Measurements from ENCODE around the gene IWS1.

IWS1 gene

GRCh38 chr2:127567351-127567854, 41.1 kb upstream of the IWS1 start:
- TF ChIP-seq POLR2A (IDR thresholded peaks at IDR 0.05; ENCODE audit: low read depth, low read length) = no peak
- no peak for TF ChIP-seq POLR2AphosphoS5 (IDR thresholded peaks at IDR 0.05; ENCODE audit: low read depth, low read length)
- TF ChIP-seq TAF1 (IDR thresholded peaks at IDR 0.05; ENCODE audit: borderline replicate concordance, low read depth, low read length) = no peak
- no peak for DNase-seq (ENCODE audit: insufficient read length)

GRCh38 chr2:127566576-127566975, 40.3 kb upstream of the IWS1 start:
- TF ChIP-seq TAF1 (IDR thresholded peaks at IDR 0.05; ENCODE audit: borderline replicate concordance, low read depth, low read length) = no peak
- FAIRE-seq = no peak
- no peak for DNase-seq (ENCODE audit: insufficient read length)

More at GRCh38 chr2:127567351-127567854, 41.1 kb upstream of the IWS1 start:
- FAIRE-seq = no peak

- TF ChIP-seq TAF1 (IDR thresholded peaks at IDR 0.05; ENCODE audit: borderline replicate concordance, low read depth, low read length) = no peak
- TF ChIP-seq POLR2A (IDR thresholded peaks at IDR 0.05; ENCODE audit: low read depth, low read length) = no peak
- no peak for TF ChIP-seq POLR2AphosphoS5 (IDR thresholded peaks at IDR 0.05; ENCODE audit: low read depth, low read length)
- no peak for FAIRE-seq
- no peak for DNase-seq (ENCODE audit: insufficient read length)
These were observed 39.8 kb upstream of the IWS1 start for GRCh38 chr2:127566139-127566417.

- TF ChIP-seq TAF1 (IDR thresholded peaks at IDR 0.05; ENCODE audit: borderline replicate concordance, low read depth, low read length) = no peak
- no peak for TF ChIP-seq POLR2A (IDR thresholded peaks at IDR 0.05; ENCODE audit: low read depth, low read length)
- TF ChIP-seq POLR2AphosphoS5 (IDR thresholded peaks at IDR 0.05; ENCODE audit: low read depth, low read length) = no peak
- FAIRE-seq = no peak
- no peak for DNase-seq (ENCODE audit: insufficient read length)
These were observed 39.2 kb upstream of the IWS1 start for GRCh38 chr2:127565261-127566138.

- no peak for FAIRE-seq
These were observed 38.4 kb upstream of the IWS1 start for GRCh38 chr2:127564429-127565260.

GRCh38 chr2:127563458-127564428, 37.5 kb upstream of the IWS1 start:
- FAIRE-seq = peak; percentile 98
- DNase-seq (ENCODE audit: insufficient read length) = peak; percentile 73

More at GRCh38 chr2:127564429-127565260, 38.4 kb upstream of the IWS1 start:
- TF ChIP-seq POLR2A (IDR thresholded peaks at IDR 0.05; ENCODE audit: low read depth, low read length) (no peak), TAF1 (IDR thresholded peaks at IDR 0.05; ENCODE audit: borderline replicate concordance, low read depth, low read length) (no peak), POLR2AphosphoS5 (IDR thresholded peaks at IDR 0.05; ENCODE audit: low read depth, low read length) (no peak)
- no peak for DNase-seq (ENCODE audit: insufficient read length)

GRCh38 chr2:127562936-127563335, 36.6 kb upstream of the IWS1 start:
- DNase-seq (ENCODE audit: insufficient read length) = no peak
- TF ChIP-seq POLR2A (IDR thresholded peaks at IDR 0.05; ENCODE audit: low read depth, low read length) = no peak
- no peak for TF ChIP-seq POLR2AphosphoS5 (IDR thresholded peaks at IDR 0.05; ENCODE audit: low read depth, low read length)
- TF ChIP-seq TAF1 (IDR thresholded peaks at IDR 0.05; ENCODE audit: borderline replicate concordance, low read depth, low read length) = no peak
- no peak for FAIRE-seq

More at GRCh38 chr2:127563458-127564428, 37.5 kb upstream of the IWS1 start:
- TF ChIP-seq TAF1 (IDR thresholded peaks at IDR 0.05; ENCODE audit: borderline replicate concordance, low read depth, low read length) (no peak), POLR2A (IDR thresholded peaks at IDR 0.05; ENCODE audit: low read depth, low read length) (no peak; the same call in 1 of the 2 replicates), POLR2AphosphoS5 (IDR thresholded peaks at IDR 0.05; ENCODE audit: low read depth, low read length) (no peak)

- TF ChIP-seq POLR2AphosphoS5 (IDR thresholded peaks at IDR 0.05; ENCODE audit: low read depth, low read length) (no peak), TAF1 (IDR thresholded peaks at IDR 0.05; ENCODE audit: borderline replicate concordance, low read depth, low read length) (no peak), POLR2A (IDR thresholded peaks at IDR 0.05; ENCODE audit: low read depth, low read length) (no peak)
- no peak for FAIRE-seq
These were observed 35.1 kb upstream of the IWS1 start for GRCh38 chr2:127561371-127561770.

GRCh38 chr2:127560931-127561280, 34.6 kb upstream of the IWS1 start:
- FAIRE-seq (no peak), DNase-seq (ENCODE audit: insufficient read length) (no peak)
- TF ChIP-seq POLR2AphosphoS5 (IDR thresholded peaks at IDR 0.05; ENCODE audit: low read depth, low read length) (no peak), POLR2A (IDR thresholded peaks at IDR 0.05; ENCODE audit: low read depth, low read length) (no peak), TAF1 (IDR thresholded peaks at IDR 0.05; ENCODE audit: borderline replicate concordance, low read depth, low read length) (no peak)

More at GRCh38 chr2:127561371-127561770, 35.1 kb upstream of the IWS1 start:
- DNase-seq (ENCODE audit: insufficient read length) = no peak

- DNase-seq (ENCODE audit: insufficient read length) = no peak
- FAIRE-seq = no peak
- TF ChIP-seq POLR2A (IDR thresholded peaks at IDR 0.05; ENCODE audit: low read depth, low read length) (no peak), TAF1 (IDR thresholded peaks at IDR 0.05; ENCODE audit: borderline replicate concordance, low read depth, low read length) (no peak), POLR2AphosphoS5 (IDR thresholded peaks at IDR 0.05; ENCODE audit: low read depth, low read length) (no peak)
These were observed 34.1 kb upstream of the IWS1 start for GRCh38 chr2:127560201-127560930.

Data from GM12892 (cell line).